H9 (cell line): ENCODE data around the gene BCAS1. TPM values are rescaled to one million over a fixed set of nuclear protein-coding genes. Genes with fewer than 3 reads are reported as not detected.

Experiments used
- DNase-seq: peaks from one replicate; pipeline ENCODE4 v3.0.0-alpha.2; 2017
- H2AFZ ChIP-seq: one replicate; pipeline ENCODE4 v1.6.1; 2013; ENCODE audit warnings: mild to moderate bottlenecking, low read length, control low read depth, moderate library complexity
- H2AK5ac ChIP-seq: 2 replicates; pipeline ENCODE4 v1.6.1; 2013; ENCODE audit warnings: low read length, control low read depth, mixed read lengths; ENCODE audit not compliant: insufficient read length
- H2BK120ac ChIP-seq: one replicate; pipeline ENCODE4 v1.6.1; 2013; ENCODE audit warnings: low read depth, mild to moderate bottlenecking, low read length, control low read depth, inconsistent platforms; ENCODE audit not compliant: poor library complexity, severe bottlenecking
- H2BK12ac ChIP-seq: 2 replicates; pipeline ENCODE4 v1.6.1; 2013; ENCODE audit warnings: low read length, control low read depth, mixed read lengths, low read depth; ENCODE audit not compliant: insufficient read length
- H2BK15ac ChIP-seq: 2 replicates; pipeline ENCODE4 v1.6.1; 2013; ENCODE audit warnings: low read depth, low read length, control low read depth
- H2BK20ac ChIP-seq: one replicate; pipeline ENCODE4 v1.6.1; 2013; ENCODE audit warnings: low read depth, mild to moderate bottlenecking, low read length, control low read depth, inconsistent platforms; ENCODE audit not compliant: poor library complexity, severe bottlenecking
- H2BK5ac ChIP-seq: 2 replicates; pipeline ENCODE4 v1.6.1; 2013; ENCODE audit warnings: low read length, control low read depth, mixed read lengths; ENCODE audit not compliant: insufficient read length
- H3K14ac ChIP-seq: 2 replicates; pipeline ENCODE4 v1.6.1; 2013; ENCODE audit warnings: low read length, control low read depth; ENCODE audit not compliant: insufficient read depth
- H3K18ac ChIP-seq: 2 replicates; pipeline ENCODE4 v1.6.1; 2013; ENCODE audit warnings: low read depth, mild to moderate bottlenecking, mixed read lengths, low read length, control low read depth; ENCODE audit not compliant: insufficient read length
- H3K23ac ChIP-seq: 2 replicates; pipeline ENCODE4 v1.6.1; 2013; ENCODE audit warnings: low read length, control low read depth, mixed read lengths, low read depth; ENCODE audit not compliant: insufficient read length
- H3K23me2 ChIP-seq: 2 replicates; pipeline ENCODE4 v1.6.1; 2013; ENCODE audit warnings: low read depth, mild to moderate bottlenecking, mixed read lengths, low read length, control low read depth; ENCODE audit not compliant: insufficient read length, poor library complexity, severe bottlenecking
- H3K27ac ChIP-seq: 2 replicates; pipeline ENCODE4 v1.5.1; 2013; ENCODE audit warnings: low read length, control low read depth, mixed read lengths, low read depth; ENCODE audit not compliant: insufficient read length
- H3K27me3 ChIP-seq: 2 replicates; pipeline ENCODE4 v1.6.1; 2013; ENCODE audit warnings: low read length, control low read depth, inconsistent platforms; ENCODE audit not compliant: insufficient read depth
- H3K4ac ChIP-seq: 2 replicates; pipeline ENCODE4 v1.6.1; 2013; ENCODE audit warnings: low read depth, mild to moderate bottlenecking, control low read depth, inconsistent platforms, low read length, moderate library complexity
- H3K4me1 ChIP-seq: 2 replicates; pipeline ENCODE4 v1.6.1; 2013; ENCODE audit warnings: low read length, control low read depth, inconsistent platforms; ENCODE audit not compliant: insufficient read depth
- H3K4me2 ChIP-seq: 2 replicates; pipeline ENCODE4 v1.6.1; 2013; ENCODE audit warnings: low read length, control low read depth, mixed read lengths; ENCODE audit not compliant: insufficient read length, insufficient read depth
- H3K56ac ChIP-seq: 2 replicates; pipeline ENCODE4 v1.6.1; 2013; ENCODE audit warnings: low read depth, mild to moderate bottlenecking, mixed read lengths, low read length, control low read depth; ENCODE audit not compliant: insufficient read length
- H3K79me1 ChIP-seq: 2 replicates; pipeline ENCODE4 v1.6.1; 2013; ENCODE audit warnings: low read depth, mild to moderate bottlenecking, moderate library complexity, low read length, control low read depth, inconsistent platforms; ENCODE audit not compliant: insufficient read depth, poor library complexity, severe bottlenecking
- H3K79me2 ChIP-seq: 2 replicates; pipeline ENCODE4 v1.6.1; 2013; ENCODE audit warnings: low read length, control low read depth, inconsistent platforms; ENCODE audit not compliant: insufficient read depth
- H3K9ac ChIP-seq: 2 replicates; pipeline ENCODE4 v1.6.1; 2013; ENCODE audit warnings: low read length, control low read depth, mixed read lengths; ENCODE audit not compliant: insufficient read length; ENCODE audit errors: extremely low read depth
- H3K9me3 ChIP-seq: one replicate; pipeline ENCODE4 v1.6.1; 2013; ENCODE audit warnings: low read depth, low read length, inconsistent platforms; ENCODE audit not compliant: control insufficient read depth
- H3T11ph ChIP-seq: one replicate; pipeline ENCODE4 v1.6.1; 2013; ENCODE audit warnings: mild to moderate bottlenecking, low read length, control low read depth, inconsistent platforms
- H4K20me1 ChIP-seq: one replicate; pipeline ENCODE4 v1.6.1; 2013; ENCODE audit not compliant: control insufficient read depth, insufficient read length, insufficient read depth
- H4K5ac ChIP-seq: 2 replicates; pipeline ENCODE4 v1.6.1; 2013; ENCODE audit warnings: low read depth, mild to moderate bottlenecking, mixed read lengths, low read length, control low read depth; ENCODE audit not compliant: insufficient read length
- H4K8ac ChIP-seq: replicated peaks from 2 replicates; pipeline ENCODE4 v1.6.1; 2013; ENCODE audit warnings: low read length, control low read depth, mixed read lengths, low read depth; ENCODE audit not compliant: insufficient read length
- H4K91ac ChIP-seq: 2 replicates; pipeline ENCODE4 v1.6.1; 2013; ENCODE audit warnings: low read depth, mild to moderate bottlenecking, moderate library complexity, mixed read lengths, low read length, control low read depth; ENCODE audit not compliant: insufficient read length
- H3K27ac Mint-ChIP-seq, 3 experiments: 2 replicates in 2 of 3; 3 replicates in 1 of 3; pipeline ENCODE4 v1.8.0; 2020 to 2021; ENCODE audit warnings: mixed read lengths in 3 of 3, mild to moderate bottlenecking in 1 of 3, moderate library complexity in 1 of 3
- H3K27me3 Mint-ChIP-seq: 2 replicates; pipeline ENCODE4 v1.8.0; 2021; ENCODE audit warnings: low read depth, mild to moderate bottlenecking, moderate library complexity, mixed read lengths
- H3K36me3 Mint-ChIP-seq, 3 experiments: 2 replicates in 2 of 3; 3 replicates in 1 of 3; pipeline ENCODE4 v1.8.0; 2020 to 2021; ENCODE audit warnings: low read depth in 3 of 3, mixed read lengths in 3 of 3; ENCODE audit not compliant: insufficient read depth in 1 of 3
- H3K4me1 Mint-ChIP-seq, 2 experiments: 2 replicates each; pipeline ENCODE4 v1.8.0; 2020; ENCODE audit warnings: mixed read lengths in 2 of 2
- H3K4me3 Mint-ChIP-seq, 2 experiments: 2 replicates in 1 of 2; 3 replicates in 1 of 2; pipeline ENCODE4 v1.8.0; 2020 to 2021; ENCODE audit warnings: mild to moderate bottlenecking in 2 of 2, mixed read lengths in 2 of 2, moderate library complexity in 1 of 2
- H3K9me3 Mint-ChIP-seq, 2 experiments: 2 replicates in 1 of 2; 3 replicates in 1 of 2; pipeline ENCODE4 v1.8.0; 2020; ENCODE audit warnings: mild to moderate bottlenecking in 2 of 2, mixed read lengths in 2 of 2, moderate library complexity in 1 of 2
- WGBS: extraction: QIAGEN DNeasy Blood & Tissue Kit; methylation state at CpG from one replicate; pipeline ENCODE4 v1.1.7; 2013; ENCODE audit warnings: missing lambda C conversion rate, low lambda C conversion rate, mixed read lengths; ENCODE audit not compliant: insufficient read length; ENCODE audit errors: extremely low coverage; 5-methylcytosine and 5-hydroxymethylcytosine counted together
- total RNA-seq: library from RNA; stranded (reverse); gene quantifications from 2 replicates; pipeline ENCODE4 v1.2.1, GENCODE V29; 2021
- TF ChIP-seq, protein P1 (sequence below): fragments of 200-600 bp; sonication (generic); conservative IDR thresholded peaks from 3 replicates; pipeline ENCODE4 v1.8.0; 2021; ENCODE audit warnings: antibody characterized with exemption, mild to moderate bottlenecking

BCAS1 gene
- total RNA-seq, 1 experiment from 2014 or later: 0.15 TPM

DNA sequence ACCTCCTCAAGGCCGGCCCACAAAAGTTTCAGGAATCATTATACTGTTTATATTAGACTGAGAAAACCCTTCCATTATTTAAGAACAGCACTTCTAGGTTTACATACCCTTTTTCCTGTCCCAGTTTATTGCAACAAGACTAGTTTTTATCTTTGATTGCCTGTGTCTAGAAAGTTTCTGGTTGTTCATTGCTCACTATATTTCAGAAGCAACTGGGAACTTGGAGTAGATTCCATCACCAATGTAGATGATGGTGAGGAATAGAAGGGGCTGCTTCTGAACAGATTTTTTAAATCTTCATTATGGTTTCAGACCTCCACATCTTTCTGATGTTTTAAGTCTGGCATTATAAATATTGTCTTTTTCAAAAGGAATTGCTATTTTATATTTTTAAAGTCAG lies 93.0 kb downstream of the BCAS1 start:
- Histone ChIP-seq H2BK12ac (no peak overlapping the region), H2AK5ac (no peak overlapping the region), H3K9ac (no peak overlapping the region), H3T11ph (no peak overlapping the region), H3K56ac (no peak overlapping the region), H3K4me2 (no peak overlapping the region), H2BK20ac (no peak overlapping the region), H3K4ac (no peak overlapping the region), H3K4me1 (no peaks in the 10 kb centered on the region), H3K9me3 (no peaks in the 10 kb centered on the region), H3K27ac (no peak overlapping the region), H4K91ac (no peak overlapping the region), H3K14ac (no peak overlapping the region), H2BK15ac (no peak overlapping the region), H2AFZ (no peak overlapping the region), H4K8ac (no peak overlapping the region), H3K18ac (no peak overlapping the region), H2BK120ac (no peak overlapping the region), H3K23me2 (no peaks in the 10 kb centered on the region), H4K20me1 (no peaks in the 10 kb centered on the region), H2BK5ac (no peak overlapping the region), H4K5ac (no peak overlapping the region), H3K23ac (no peak overlapping the region), H3K79me2 (no peaks in the 10 kb centered on the region), H3K79me1 (no peaks in the 10 kb centered on the region), H3K27me3 (no peaks in the 10 kb centered on the region)
- WGBS: no CpG with 5 or more reads among the region's 1 CpG
- no peak for DNase-seq
- TF ChIP-seq, protein P1, sequence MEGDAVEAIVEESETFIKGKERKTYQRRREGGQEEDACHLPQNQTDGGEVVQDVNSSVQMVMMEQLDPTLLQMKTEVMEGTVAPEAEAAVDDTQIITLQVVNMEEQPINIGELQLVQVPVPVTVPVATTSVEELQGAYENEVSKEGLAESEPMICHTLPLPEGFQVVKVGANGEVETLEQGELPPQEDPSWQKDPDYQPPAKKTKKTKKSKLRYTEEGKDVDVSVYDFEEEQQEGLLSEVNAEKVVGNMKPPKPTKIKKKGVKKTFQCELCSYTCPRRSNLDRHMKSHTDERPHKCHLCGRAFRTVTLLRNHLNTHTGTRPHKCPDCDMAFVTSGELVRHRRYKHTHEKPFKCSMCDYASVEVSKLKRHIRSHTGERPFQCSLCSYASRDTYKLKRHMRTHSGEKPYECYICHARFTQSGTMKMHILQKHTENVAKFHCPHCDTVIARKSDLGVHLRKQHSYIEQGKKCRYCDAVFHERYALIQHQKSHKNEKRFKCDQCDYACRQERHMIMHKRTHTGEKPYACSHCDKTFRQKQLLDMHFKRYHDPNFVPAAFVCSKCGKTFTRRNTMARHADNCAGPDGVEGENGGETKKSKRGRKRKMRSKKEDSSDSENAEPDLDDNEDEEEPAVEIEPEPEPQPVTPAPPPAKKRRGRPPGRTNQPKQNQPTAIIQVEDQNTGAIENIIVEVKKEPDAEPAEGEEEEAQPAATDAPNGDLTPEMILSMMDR: no peak
- no peak overlapping the region for H3K27ac Mint-ChIP-seq
- H3K27me3 Mint-ChIP-seq: no peaks in the 10 kb centered on the region
- H3K4me1 Mint-ChIP-seq: no peaks in the 10 kb centered on the region
- H3K4me3 Mint-ChIP-seq: no peak overlapping the region
- 0 out of 7 replicates have a peak, but pooled peaks cover 0 to 4% (median 0%) of the 10 kb centered on the region in 3 experiments for H3K36me3 Mint-ChIP-seq
- peaks cover 6 to 11% of the 10 kb centered on the region in 2 experiments; a peak in 4 of 5 replicates for H3K9me3 Mint-ChIP-seq
